MCF 10A (cell line): ENCODE data around the gene SELENOI. TPM values are rescaled to one million over a fixed set of nuclear protein-coding genes. Genes with fewer than 3 reads are reported as not detected.

Source experiments
- BruUV-seq: library from RNA; stranded (reverse); fragments of 400-500 nt; replicated peaks from 2 replicates; lab custom pipeline; 2021; lab: Mats Ljungman, UMichigan
- CTCF ChIA-PET: fragments of 300-600 bp; sonication (Branson Sonifier 250); formaldehyde crosslinking; extraction: SDS; loops from one replicate; lab custom pipeline; 2021; ENCODE audit warnings: antibody characterized with exemption, inconsistent platforms; lab: Yijun Ruan, JAX
- POLR2A ChIA-PET: fragments of 300-600, 350-650 bp; sonication (Branson Sonifier 250); formaldehyde crosslinking; extraction: SDS; loops from one replicate; lab custom pipeline; 2020; ENCODE audit warnings: antibody characterized with exemption, inconsistent platforms; lab: Yijun Ruan, JAX
- DNase-seq: peaks from one replicate; pipeline ENCODE4 v3.0.0-alpha.2; 2018; ENCODE audit not compliant: unreplicated experiment
- H3K27ac Mint-ChIP-seq: one replicate; pipeline ENCODE4 v1.8.0; 2022; ENCODE audit warnings: mild to moderate bottlenecking, low read depth, mixed read lengths; ENCODE audit not compliant: unreplicated experiment
- H3K27me3 Mint-ChIP-seq: one replicate; pipeline ENCODE4 v1.8.0; 2022; ENCODE audit warnings: mixed read lengths; ENCODE audit not compliant: insufficient read depth, unreplicated experiment
- H3K36me3 Mint-ChIP-seq: one replicate; pipeline ENCODE4 v1.8.0; 2022; ENCODE audit warnings: mild to moderate bottlenecking, moderate library complexity, mixed read lengths; ENCODE audit not compliant: insufficient read depth, unreplicated experiment
- H3K4me1 Mint-ChIP-seq: one replicate; pipeline ENCODE4 v1.8.0; 2022; ENCODE audit warnings: mixed read lengths; ENCODE audit not compliant: insufficient read depth, unreplicated experiment
- H3K4me3 Mint-ChIP-seq: one replicate; pipeline ENCODE4 v1.8.0; 2022; ENCODE audit warnings: mild to moderate bottlenecking, moderate library complexity, mixed read lengths; ENCODE audit not compliant: unreplicated experiment
- H3K9me3 Mint-ChIP-seq: one replicate; pipeline ENCODE4 v1.8.0; 2022; ENCODE audit warnings: mixed read lengths; ENCODE audit not compliant: unreplicated experiment
- CTCF ChIP-seq: fragments of 200-600 bp; IDR thresholded peaks from one replicate; pipeline ENCODE4 v1.8.0; 2022; ENCODE audit warnings: antibody characterized with exemption, mild to moderate bottlenecking; ENCODE audit not compliant: unreplicated experiment
- intact Hi-C: fragments of 100-400 bp; cut with micrococcal nuclease; formaldehyde crosslinking; loops from 2 replicates; pipeline ENCODE4 v1.14.1; 2022
- total RNA-seq: library from RNA; stranded (reverse); gene quantifications from 2 replicates; pipeline ENCODE4 v1.2.3, GENCODE V29; 2022

The SELENOI gene
- total RNA-seq, 1 experiment from 2014 or later: 51.0 TPM

GRCh38 chr2:26422947-26423629 is 77.1 kb downstream of the SELENOI start:
- ChIA-PET POLR2A (no interaction called here), CTCF (no interaction called here)
- H3K27ac Mint-ChIP-seq: no peak overlapping the region
- H3K4me1 Mint-ChIP-seq: no peaks in the 10 kb centered on the region
- BruUV-seq: no TSS peak
- no peaks in the 10 kb centered on the region for H3K9me3 Mint-ChIP-seq
- TF ChIP-seq CTCF: no peak
- H3K4me3 Mint-ChIP-seq: no peak overlapping the region
- peaks cover 9% of the 10 kb centered on the region for H3K27me3 Mint-ChIP-seq
- intact Hi-C loops: no loop called here
- H3K36me3 Mint-ChIP-seq: no peaks in the 10 kb centered on the region
- DNase-seq: no peak

- H3K4me1 Mint-ChIP-seq: no peaks in the 10 kb centered on the region
- no peak for TF ChIP-seq CTCF
- no peaks in the 10 kb centered on the region for H3K36me3 Mint-ChIP-seq
- no peak for DNase-seq
- intact Hi-C loops: no loop called here
- no peak overlapping the region for H3K27ac Mint-ChIP-seq
- CTCF ChIA-PET: no interaction called here
- H3K4me3 Mint-ChIP-seq: no peak overlapping the region
- H3K27me3 Mint-ChIP-seq: peaks cover 9% of the 10 kb centered on the region
- BruUV-seq: no TSS peak
- H3K9me3 Mint-ChIP-seq: no peaks in the 10 kb centered on the region
- POLR2A ChIA-PET: no interaction called here
Measured at GRCh38 chr2:26423750-26424149, 77.8 kb downstream of the SELENOI start.

GRCh38 chr2:26424221-26424620 is 78.3 kb downstream of the SELENOI start:
- no TSS peak for BruUV-seq
- H3K27ac Mint-ChIP-seq: no peak overlapping the region

GRCh38 chr2:26428846-26429245 is 82.9 kb downstream of the SELENOI start:
- no TSS peak for BruUV-seq
- Mint-ChIP-seq H3K4me3 (no peak overlapping the region), H3K27ac (no peak overlapping the region), H3K27me3 (no peaks in the 10 kb centered on the region), H3K4me1 (no peaks in the 10 kb centered on the region), H3K9me3 (no peaks in the 10 kb centered on the region), H3K36me3 (no peaks in the 10 kb centered on the region)
- CTCF ChIA-PET: interaction anchor here (0.7 kb wide), 1 partner anchor 209 kb away, joined by 4 read pairs; no protein-coding TSS in a partner anchor
- POLR2A ChIA-PET: no interaction called here
- no peak for DNase-seq
- intact Hi-C loops: no loop called here
- TF ChIP-seq CTCF: no peak

More at GRCh38 chr2:26424221-26424620, 78.3 kb downstream of the SELENOI start:
- Mint-ChIP-seq H3K4me1 (no peaks in the 10 kb centered on the region), H3K36me3 (no peaks in the 10 kb centered on the region), H3K4me3 (no peak overlapping the region), H3K27me3 (peaks cover 8% of the 10 kb centered on the region), H3K9me3 (no peaks in the 10 kb centered on the region)
- POLR2A ChIA-PET: no interaction called here
- intact Hi-C loops: no loop called here
- CTCF ChIA-PET: interaction anchor here (0.6 kb wide), 1 partner anchor 65 kb away, joined by 3 read pairs; no protein-coding TSS in a partner anchor
- DNase-seq: no peak
- no peak for TF ChIP-seq CTCF
